ENCODE data around the gene WDR27. TPM values are rescaled to one million over a fixed set of nuclear protein-coding genes. Genes with fewer than 3 reads are reported as not detected.

Gene WDR27
- total RNA-seq, 1 donor: 23.9 TPM

DNA sequence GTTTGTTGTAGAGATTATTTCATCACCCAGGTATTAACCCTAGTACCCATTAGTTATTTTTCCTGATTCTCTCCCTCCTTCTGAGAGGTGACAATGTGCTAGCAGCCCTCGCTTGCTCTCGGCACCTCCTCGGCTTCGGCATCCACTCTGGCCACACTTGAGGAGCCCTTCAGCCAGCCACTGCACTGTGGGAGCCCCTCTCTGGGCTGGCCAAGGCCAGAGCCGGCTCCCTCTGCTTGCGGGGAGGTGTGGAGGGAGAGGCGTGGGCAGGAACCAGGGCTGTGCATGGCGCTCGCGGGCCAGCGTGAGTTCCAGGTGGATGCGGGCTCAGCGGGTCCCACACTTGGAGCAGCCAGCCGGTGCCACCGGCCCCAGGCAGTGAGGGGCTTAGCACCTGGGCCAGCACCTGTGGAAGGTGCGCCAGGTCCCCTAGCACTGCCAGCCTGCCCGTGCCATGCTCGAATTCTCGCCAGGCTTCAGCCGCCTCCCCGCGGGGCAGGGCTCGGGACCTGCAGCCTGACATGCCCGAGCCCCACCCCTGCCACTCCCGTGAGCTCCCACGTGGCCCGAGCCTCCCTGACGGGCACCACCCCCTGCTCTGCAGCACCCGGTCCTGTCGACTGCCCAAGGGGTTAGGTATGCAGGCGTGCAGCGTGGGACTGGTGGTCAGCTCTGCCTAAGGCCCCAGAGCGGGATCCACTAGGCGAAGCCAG is 221.9 kb downstream of the WDR27 start:
- H4K20me1 ChIP-seq (ENCODE audit: insufficient read depth, low read length): no peaks in the 10 kb centered on the region
- no peak overlapping the region for H3K27ac ChIP-seq (ENCODE audit: low read depth, low read length)
- no peak overlapping the region for H3K4me2 ChIP-seq (ENCODE audit: insufficient read depth, low read length)
- H3K9me3 ChIP-seq (ENCODE audit: low read depth, low read length): peaks cover 2% of the 10 kb centered on the region
- no peak for DNase-seq (ENCODE audit: insufficient read length, low spot score, missing footprints)
- H3K36me3 ChIP-seq (ENCODE audit: insufficient read depth, low read length): peaks cover 3% of the 10 kb centered on the region
- H2AFZ ChIP-seq (ENCODE audit: low read length): no peak overlapping the region
- no peaks in the 10 kb centered on the region for H3K4me1 ChIP-seq (ENCODE audit: insufficient read depth, low read length)
- H3K79me2 ChIP-seq (ENCODE audit: insufficient read depth, low read length): no peaks in the 10 kb centered on the region
- H3K4me3 ChIP-seq (ENCODE audit: insufficient read depth, low read length): no peak overlapping the region
- TF ChIP-seq, protein P1, sequence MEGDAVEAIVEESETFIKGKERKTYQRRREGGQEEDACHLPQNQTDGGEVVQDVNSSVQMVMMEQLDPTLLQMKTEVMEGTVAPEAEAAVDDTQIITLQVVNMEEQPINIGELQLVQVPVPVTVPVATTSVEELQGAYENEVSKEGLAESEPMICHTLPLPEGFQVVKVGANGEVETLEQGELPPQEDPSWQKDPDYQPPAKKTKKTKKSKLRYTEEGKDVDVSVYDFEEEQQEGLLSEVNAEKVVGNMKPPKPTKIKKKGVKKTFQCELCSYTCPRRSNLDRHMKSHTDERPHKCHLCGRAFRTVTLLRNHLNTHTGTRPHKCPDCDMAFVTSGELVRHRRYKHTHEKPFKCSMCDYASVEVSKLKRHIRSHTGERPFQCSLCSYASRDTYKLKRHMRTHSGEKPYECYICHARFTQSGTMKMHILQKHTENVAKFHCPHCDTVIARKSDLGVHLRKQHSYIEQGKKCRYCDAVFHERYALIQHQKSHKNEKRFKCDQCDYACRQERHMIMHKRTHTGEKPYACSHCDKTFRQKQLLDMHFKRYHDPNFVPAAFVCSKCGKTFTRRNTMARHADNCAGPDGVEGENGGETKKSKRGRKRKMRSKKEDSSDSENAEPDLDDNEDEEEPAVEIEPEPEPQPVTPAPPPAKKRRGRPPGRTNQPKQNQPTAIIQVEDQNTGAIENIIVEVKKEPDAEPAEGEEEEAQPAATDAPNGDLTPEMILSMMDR (IDR thresholded peaks at IDR 0.05; ENCODE audit: extremely low read depth, low read depth, low read length): no peak
- no peaks in the 10 kb centered on the region for H3K27me3 ChIP-seq (ENCODE audit: insufficient read depth, low read length)

DNA sequence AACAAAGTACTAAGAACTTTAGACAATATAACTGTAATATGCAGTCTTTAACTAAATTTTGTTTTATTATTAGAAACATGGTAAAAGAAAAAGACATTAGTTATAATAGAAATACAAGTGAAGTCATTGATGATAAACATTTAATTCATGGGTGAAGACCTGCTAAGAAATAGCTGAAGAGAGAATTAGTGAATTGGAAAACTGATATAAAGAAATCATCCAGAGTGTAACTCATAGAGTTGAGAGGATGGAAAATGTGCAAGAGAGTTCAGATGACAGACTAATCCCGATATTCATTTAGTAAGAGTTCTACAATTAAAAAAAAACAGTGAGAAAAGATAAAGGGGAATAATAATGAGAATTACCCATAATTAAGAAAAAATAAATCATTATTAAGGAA is 227.5 kb downstream of the WDR27 start:
- no peak overlapping the region for H3K4me3 ChIP-seq (ENCODE audit: insufficient read depth, low read length)
- H4K20me1 ChIP-seq (ENCODE audit: insufficient read depth, low read length): no peaks in the 10 kb centered on the region
- no peaks in the 10 kb centered on the region for H3K4me1 ChIP-seq (ENCODE audit: insufficient read depth, low read length)
- H3K79me2 ChIP-seq (ENCODE audit: insufficient read depth, low read length): no peaks in the 10 kb centered on the region
- H3K36me3 ChIP-seq (ENCODE audit: insufficient read depth, low read length): no peaks in the 10 kb centered on the region
- H3K4me2 ChIP-seq (ENCODE audit: insufficient read depth, low read length): no peak overlapping the region
- H3K27ac ChIP-seq (ENCODE audit: low read depth, low read length): no peak overlapping the region
- DNase-seq (ENCODE audit: insufficient read length, low spot score, missing footprints): no peak
- no peaks in the 10 kb centered on the region for H3K9me3 ChIP-seq (ENCODE audit: low read depth, low read length)
- no peaks in the 10 kb centered on the region for H3K27me3 ChIP-seq (ENCODE audit: insufficient read depth, low read length)
- TF ChIP-seq, protein P1 (IDR thresholded peaks at IDR 0.05; ENCODE audit: extremely low read depth, low read depth, low read length): no peak
- no peak overlapping the region for H2AFZ ChIP-seq (ENCODE audit: low read length)

DNA sequence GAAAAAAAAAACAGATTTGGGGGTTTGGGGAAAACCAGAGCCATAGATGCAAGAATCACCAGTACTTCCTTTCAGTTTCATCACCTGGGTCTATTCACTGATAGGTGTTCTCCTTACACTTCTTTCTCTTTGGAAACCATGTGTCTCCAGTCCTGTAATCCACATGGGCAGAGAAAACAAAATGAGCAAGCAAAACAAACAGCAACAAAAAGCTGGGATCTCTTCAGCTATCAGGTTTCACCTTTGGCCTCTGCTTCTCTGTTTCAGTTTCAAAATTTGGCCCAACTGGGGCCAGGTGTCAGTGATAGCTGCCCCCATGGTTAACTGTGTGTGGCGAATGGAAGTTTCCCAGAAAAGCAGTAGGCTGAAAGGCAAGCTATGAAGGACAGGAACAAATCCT is 228.2 kb downstream of the WDR27 start:
- no peaks in the 10 kb centered on the region for H3K36me3 ChIP-seq (ENCODE audit: insufficient read depth, low read length)
- no peak for DNase-seq (ENCODE audit: insufficient read length, low spot score, missing footprints)
- no peak overlapping the region for H3K4me3 ChIP-seq (ENCODE audit: insufficient read depth, low read length)
- TF ChIP-seq, protein P1 (IDR thresholded peaks at IDR 0.05; ENCODE audit: extremely low read depth, low read depth, low read length): no peak
- H2AFZ ChIP-seq (ENCODE audit: low read length): no peak overlapping the region
- H3K79me2 ChIP-seq (ENCODE audit: insufficient read depth, low read length): no peaks in the 10 kb centered on the region
- no peaks in the 10 kb centered on the region for H3K9me3 ChIP-seq (ENCODE audit: low read depth, low read length)
- no peaks in the 10 kb centered on the region for H3K4me1 ChIP-seq (ENCODE audit: insufficient read depth, low read length)
- no peak overlapping the region for H3K4me2 ChIP-seq (ENCODE audit: insufficient read depth, low read length)
- H3K27me3 ChIP-seq (ENCODE audit: insufficient read depth, low read length): no peaks in the 10 kb centered on the region
- H3K27ac ChIP-seq (ENCODE audit: low read depth, low read length): no peak overlapping the region
- H4K20me1 ChIP-seq (ENCODE audit: insufficient read depth, low read length): no peaks in the 10 kb centered on the region

DNA sequence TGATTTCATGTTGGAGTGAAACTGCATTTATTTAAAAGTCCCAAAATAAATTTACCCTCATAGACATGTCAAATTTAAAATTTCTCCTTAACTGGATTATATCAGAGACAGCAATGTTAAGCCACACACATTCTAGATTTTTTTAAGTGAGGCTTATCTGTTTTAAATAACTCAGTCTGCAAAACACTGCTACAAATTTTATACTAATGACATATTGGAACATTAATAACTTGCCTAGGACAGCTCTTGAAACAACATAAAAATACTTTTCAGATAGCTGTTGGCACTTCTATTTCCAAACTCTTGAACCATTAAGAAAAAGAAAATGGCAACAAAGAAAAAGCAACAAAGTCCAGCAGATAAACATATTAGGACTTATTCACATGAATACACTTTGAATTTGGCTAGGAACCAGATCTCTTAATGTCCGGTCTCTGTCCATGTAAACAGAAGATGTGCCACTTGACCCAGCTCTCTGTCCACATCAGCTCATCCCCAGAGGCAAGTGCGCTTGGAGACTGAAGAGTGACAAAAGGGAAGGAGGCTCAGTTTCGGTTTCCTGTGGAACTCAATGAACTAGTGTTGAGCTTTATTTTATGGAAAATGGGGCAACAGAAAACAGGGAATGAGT is 228.9 kb downstream of the WDR27 start:
- Histone ChIP-seq H3K4me3 (ENCODE audit: insufficient read depth, low read length) (no peak overlapping the region), H4K20me1 (ENCODE audit: insufficient read depth, low read length) (no peaks in the 10 kb centered on the region), H3K27ac (ENCODE audit: low read depth, low read length) (no peak overlapping the region), H3K4me1 (ENCODE audit: insufficient read depth, low read length) (no peaks in the 10 kb centered on the region), H3K9me3 (ENCODE audit: low read depth, low read length) (no peaks in the 10 kb centered on the region), H2AFZ (ENCODE audit: low read length) (no peak overlapping the region), H3K79me2 (ENCODE audit: insufficient read depth, low read length) (no peaks in the 10 kb centered on the region), H3K27me3 (ENCODE audit: insufficient read depth, low read length) (no peaks in the 10 kb centered on the region), H3K4me2 (ENCODE audit: insufficient read depth, low read length) (no peak overlapping the region), H3K36me3 (ENCODE audit: insufficient read depth, low read length) (no peaks in the 10 kb centered on the region)
- TF ChIP-seq, protein P1 (IDR thresholded peaks at IDR 0.05; ENCODE audit: extremely low read depth, low read depth, low read length): no peak
- no peak for DNase-seq (ENCODE audit: insufficient read length, low spot score, missing footprints)

All from osteoblast (primary cell).